HK-2 (cell line): ENCODE data around the gene SPATA2L.

ENCODE experiments used
- DNase-seq: peaks from one replicate; pipeline ENCODE4 v3.0.0-alpha.2; 2018; ENCODE audit not compliant: unreplicated experiment

The SPATA2L gene

DNA sequence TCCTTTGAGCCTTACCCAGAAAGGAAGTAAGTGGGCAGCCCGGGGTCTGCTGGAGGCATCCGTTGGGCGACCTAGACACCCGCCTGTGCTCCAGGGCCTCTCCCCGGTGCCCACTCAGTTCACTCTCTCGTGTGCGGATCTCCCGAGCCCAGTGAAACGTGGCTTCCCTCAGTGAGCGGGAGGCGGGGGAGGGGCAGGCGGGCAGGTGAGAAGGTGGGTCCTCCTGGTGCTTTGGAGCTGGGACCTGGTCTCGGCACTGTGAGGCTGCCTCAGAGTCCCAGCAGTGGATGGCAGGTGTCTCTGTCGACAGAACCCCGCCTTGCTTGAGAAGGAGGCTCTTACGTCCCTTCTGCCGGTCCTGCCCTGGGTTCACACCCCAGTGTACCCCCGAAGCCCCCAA, 27.8 kb upstream of the SPATA2L start:
- no peak for DNase-seq

GRCh38 chr16:89727406-89728120, 26.1 kb upstream of the SPATA2L start:
- no peak for DNase-seq

GRCh38 chr16:89723279-89724250, 22.1 kb upstream of the SPATA2L start:
- DNase-seq = no peak

DNA sequence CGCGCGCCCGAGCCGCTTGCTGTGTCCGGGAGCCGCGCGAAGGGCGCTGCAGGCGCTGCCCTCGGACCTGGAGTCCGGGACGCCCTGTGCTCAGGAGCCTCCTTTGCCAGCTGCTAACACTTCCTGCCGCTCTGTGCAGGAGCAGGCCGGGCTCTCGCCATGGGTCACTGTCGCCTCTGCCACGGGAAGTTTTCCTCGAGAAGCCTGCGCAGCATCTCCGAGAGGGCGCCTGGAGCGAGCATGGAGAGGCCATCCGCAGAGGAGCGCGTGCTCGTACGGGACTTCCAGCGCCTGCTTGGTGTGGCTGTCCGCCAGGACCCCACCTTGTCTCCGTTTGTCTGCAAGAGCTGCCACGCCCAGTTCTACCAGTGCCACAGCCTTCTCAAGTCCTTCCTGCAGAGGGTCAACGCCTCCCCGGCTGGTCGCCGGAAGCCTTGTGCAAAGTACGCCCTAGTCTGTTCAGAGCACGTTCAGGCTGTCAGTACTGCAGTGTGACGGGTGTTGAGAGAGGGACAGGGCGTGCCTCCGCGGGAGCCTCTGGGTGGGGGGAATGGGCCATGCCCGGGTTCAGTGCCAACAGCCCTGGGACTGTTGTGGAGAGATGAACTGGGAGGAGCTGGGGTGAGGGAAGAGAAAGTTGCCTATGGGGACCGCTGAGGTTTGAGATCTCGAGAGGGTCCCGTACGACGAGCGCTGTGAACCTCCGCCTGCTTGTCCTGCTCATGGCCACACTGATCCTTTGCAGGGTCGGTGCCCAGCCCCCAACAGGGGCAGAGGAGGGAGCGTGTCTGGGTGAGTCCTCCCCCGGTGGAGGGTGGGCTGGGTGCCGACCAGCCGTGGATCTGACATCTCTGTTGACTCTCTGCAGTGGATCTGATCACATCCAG, 21.1 kb upstream of the SPATA2L start:
- no peak for DNase-seq

DNA sequence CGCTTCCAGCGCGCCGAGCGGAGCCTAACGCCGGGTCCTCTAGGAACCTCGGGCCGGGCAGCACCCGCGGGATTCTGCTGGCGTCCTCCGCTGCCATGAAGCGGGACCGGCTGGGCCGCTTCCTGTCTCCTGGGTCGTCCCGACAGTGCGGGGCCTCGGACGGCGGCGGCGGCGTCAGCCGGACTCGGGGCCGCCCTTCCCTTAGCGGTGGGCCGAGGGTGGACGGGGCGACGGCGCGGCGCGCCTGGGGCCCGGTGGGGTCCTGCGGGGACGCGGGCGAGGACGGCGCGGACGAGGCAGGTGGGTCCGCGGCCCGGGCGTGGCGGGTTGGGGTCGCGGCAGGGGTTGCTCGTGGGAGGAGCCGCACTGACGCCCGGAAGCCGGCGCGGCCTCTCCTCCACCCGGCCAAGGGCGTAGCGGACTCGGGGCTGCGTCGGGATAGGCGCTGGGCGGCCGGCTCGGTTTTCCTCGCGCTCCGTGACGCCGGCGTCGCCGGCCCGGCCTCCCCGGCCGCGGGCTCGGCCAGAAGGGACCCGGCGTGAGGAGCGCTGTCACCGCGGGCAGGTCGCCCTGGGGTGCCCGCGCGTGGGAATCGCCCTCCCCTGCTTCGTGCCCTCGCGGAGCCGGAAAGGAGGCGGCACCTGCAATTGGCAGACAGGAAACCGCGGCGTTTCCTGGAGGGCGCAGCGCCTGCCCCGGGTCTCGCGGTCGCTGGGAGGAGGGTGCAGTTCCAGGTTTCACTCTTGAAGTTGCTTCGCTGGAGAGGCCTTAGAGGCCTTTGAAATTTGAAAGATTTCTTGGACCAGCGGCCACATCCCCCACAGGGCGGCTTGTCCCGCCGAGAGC, 20.3 kb upstream of the SPATA2L start:
- DNase-seq = peak; percentile 72

DNA sequence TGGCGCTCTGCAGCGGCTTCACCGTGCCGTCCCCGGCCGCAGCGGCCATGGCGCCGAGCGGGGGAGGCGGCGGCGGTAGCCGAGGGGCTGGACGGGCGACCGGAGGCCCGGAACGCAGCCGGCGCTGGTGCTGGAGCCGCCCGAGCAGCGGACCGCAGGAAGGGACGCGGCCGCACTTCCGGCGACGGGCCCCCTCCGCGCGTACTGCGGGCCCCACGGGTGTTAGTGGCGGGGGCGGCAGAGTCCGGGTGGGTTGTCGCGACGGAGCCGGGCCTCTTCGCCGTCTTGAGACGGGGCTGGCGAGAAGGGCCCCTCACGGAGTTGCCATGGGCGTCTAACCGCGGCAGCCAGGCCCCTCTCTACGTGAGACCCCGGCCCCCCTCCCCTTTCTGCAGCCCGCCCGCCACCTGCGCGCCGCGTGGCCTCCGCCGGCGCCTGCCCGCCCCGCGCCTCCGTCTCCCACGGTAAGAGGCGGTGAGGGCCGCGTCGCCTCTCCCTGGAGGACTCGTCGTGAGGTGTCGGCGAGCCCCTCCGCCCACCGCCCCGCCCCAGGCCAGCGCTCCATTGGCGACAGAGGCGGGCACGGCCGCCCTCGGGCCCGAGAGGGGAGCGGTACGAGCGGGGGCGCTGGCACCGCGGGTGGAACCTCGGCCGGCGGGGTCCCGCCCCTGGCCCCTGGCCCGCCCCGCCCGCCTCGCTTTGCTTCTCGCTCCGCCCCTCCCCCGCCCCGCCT, 19.5 kb upstream of the SPATA2L start, which contains the start of the genes VPS9D1 and ZNF276:
TSS of gene VPS9D1 (minus strand) at position 86 of the 733 bp plus-strand sequence. CDS start at position 49, 37 bp downstream.
TSS of gene ZNF276 (plus strand) at position 725 of the 733 bp plus-strand sequence. CDS start 104 bp downstream, outside the sequence.
- DNase-seq = peak; percentile 86

DNA sequence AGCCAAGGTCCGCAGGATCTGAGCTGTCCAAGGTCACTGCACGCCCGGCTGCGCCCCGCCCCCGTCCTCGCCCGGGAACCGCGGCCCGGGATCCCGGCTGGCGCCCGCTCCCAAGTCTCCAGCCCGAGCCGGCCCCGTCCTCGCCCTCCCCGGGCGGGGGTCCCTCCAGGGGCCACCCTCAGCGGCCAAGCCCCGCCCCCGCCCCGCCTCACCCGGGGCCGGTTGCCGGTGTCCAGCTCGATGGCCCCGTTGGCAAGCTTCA, 19.0 kb upstream of the SPATA2L start:
- no peak for DNase-seq

DNA sequence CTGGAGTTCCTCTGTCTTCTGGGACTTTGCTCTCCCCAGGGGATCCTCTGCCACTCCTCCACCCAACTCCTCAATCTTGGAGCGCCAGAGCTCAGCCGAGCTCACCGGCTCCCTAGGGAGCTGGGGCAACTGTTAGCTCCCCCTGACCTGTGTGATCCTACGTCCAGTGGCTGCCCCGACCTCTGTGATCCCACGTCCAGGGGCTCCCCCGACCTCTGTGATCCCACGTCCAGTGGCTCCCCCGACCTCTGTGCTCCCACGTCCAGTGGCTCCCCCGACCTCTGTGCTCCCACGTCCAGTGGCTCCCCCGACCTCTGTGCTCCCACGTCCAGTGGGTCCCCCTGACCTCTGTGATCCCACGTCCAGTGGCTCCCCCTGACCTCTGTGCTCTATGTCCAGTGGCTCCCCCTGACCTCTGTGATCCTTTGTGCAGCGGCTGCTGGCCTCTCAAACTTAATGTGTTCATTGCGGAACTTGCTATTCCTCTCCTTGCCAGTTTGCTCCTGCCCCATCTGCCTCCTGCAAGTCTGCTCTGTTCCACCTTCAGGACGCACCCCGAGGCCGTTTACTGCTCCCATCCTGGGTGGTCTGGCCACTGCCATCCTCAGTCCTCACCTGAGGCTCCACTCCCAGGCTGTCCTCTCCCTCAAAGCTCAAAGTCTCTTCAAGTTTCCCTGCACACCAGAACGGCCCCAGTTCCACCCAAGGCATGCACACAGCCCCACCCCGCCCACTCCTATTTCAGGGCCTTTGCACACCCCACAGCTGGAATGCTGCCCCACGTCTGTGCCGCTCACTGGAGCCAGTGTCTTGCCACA, 16.4 kb upstream of the SPATA2L start:
- DNase-seq = no peak

- no peak for DNase-seq
Observed at GRCh38 chr16:89716916-89717687, 15.6 kb upstream of the SPATA2L start.

DNA sequence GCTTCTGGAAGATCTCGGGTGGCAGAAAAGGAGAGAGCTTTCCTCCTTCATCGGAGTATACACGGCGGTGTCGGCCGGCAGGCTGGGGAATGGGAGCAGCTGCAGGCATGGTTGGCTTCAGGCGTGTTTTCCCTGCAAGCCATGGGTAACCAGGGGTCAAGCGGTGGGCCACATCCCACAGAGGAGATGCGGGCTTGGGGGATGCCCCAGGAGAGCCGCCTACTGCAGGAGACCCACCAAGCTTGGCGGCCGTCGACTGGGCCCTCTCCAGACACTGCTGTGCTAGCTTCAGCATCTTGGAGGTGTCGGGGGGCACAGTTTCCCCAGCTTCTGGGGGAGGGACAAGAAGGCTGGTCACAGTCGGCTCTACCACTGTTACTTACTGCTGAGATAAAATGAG, 15.0 kb upstream of the SPATA2L start:
- DNase-seq = no peak

DNA sequence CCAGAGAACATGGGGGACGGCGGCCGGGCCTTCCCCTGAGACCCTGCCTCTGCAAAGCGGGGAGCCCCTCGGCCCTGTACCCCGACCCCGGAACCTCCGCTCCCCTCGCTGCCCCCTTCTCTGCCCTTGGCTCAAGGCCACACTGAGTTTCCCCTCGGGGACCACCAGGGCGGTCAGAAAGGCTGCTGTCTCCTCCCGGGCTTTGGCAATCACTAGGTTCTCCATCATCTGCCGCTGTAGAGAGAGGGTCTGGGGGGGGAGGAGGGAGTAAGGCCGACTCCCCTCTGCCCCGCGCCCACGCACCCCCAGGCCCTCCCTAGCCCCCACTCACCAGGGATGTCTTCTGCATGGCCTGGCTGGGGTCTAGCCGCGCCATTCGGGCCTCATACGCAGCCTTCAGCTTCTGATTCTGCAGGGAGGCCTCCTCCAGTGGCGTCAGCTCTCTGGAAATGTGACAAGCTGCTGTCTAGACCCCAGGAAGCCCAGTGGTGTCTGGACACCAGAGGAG, 10.8 kb upstream of the SPATA2L start:
- DNase-seq = no peak

- DNase-seq = no peak
Observed at GRCh38 chr16:89711601-89712273, 10.2 kb upstream of the SPATA2L start.

GRCh38 chr16:89710709-89711564, 9.4 kb upstream of the SPATA2L start:
- no peak for DNase-seq

DNA sequence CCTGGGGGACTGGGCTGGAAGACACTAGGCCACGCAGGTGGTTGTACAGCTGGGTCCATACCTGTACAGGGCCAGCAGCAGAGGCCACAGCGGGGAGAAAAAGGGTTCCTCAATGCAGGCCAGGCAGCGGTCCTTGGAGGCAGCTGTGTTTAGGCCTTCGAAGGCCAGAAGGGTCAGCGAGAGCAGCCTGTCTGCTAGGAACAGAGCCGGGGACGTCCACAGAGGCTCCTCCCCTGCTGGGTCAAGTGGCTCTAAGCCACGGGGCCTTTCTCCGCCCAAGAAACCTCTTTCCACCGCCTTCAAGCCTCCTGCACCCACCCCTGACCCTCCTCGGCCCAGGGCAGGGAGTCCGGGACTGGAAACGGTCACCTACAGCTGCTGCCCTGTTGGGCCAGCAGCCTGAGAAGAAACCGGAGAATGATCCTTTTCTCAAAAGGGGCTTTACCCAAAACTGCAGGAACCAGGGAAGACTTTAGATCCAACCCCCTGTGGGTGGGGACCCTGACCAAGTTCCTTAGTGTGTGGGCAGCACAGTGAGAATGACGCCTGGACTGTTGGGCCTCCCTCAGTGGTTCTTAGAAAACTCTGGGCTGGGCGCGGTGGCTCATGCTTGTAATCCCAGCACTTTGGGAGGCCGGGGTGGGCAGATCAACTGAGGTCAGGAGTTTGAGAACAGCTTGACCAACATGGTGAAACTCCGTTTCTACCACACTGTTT, 8.4 kb upstream of the SPATA2L start:
- DNase-seq = no peak

- DNase-seq = no peak
Observed at GRCh38 chr16:89709166-89709565, 7.7 kb upstream of the SPATA2L start.

DNA sequence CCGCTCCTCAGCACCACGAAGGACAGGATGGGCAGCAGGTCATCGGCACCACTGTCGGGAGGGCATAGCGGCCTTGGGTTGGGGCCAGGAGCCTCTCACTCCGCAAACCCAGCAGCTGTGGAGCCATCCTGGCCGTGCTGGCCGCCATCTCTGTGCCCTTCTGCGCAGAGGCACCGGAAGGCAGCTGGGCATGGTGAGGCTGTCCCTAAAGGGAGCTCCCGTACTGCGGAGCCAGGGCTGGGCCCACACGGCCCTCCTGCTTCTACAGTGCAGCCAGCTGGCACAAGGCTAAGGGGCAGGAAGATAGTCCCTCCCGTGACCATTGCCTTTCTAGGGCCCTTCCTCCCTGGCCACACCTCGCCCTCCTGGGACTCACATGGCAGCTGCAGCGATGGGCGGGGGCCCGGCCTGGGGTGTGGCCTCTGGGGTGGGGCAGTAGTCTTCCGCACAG, 7.0 kb upstream of the SPATA2L start:
- DNase-seq = no peak
